ENCODE results near the gene TMX2. TPM values are rescaled to one million over a fixed set of nuclear protein-coding genes. Genes with fewer than 3 reads are reported as not detected.

TMX2 gene
- total and polyA plus RNA-seq, 9 of the 15 experiments (the other 6 are each of a cell fraction or from before 2014, with no cell fraction given), result 176 to 433 (median 227) TPM

DNA sequence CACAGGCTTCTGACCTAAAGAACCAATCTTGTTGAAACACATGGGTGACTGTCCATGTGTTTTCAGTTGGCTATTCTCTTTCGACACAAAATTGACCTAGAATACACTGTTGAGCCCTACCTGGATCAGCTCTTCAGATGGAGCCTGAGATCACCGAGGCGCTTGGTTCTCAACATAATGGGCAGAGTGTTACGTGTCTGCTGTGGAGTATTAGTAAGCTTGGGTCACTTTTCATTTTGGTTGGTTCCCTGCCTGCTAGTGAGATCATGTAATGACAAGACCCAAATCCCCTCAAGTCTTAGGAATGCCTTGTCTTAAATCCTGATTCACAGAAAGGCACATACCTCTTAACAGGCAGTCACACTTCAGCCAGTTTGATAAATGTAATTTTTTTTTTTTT is 9.1 kb upstream of the TMX2 start:
- Histone ChIP-seq H3K27ac (ENCODE audit: extremely low read depth, low read depth, low read length) (no peak overlapping the region), H3K9me3 (replicated peaks; ENCODE audit: control insufficient read depth, insufficient read depth, low read depth, low read length) (no peaks in the 10 kb centered on the region), H3K27me3 (ENCODE audit: control insufficient read depth in 2 of 2, insufficient read depth in 2 of 2, low read length in 2 of 2) (no peaks in the 10 kb centered on the region), H2AFZ (ENCODE audit: low read depth, low read length) (no peak overlapping the region), H3K9ac (ENCODE audit: insufficient read depth in 1 of 2, low read depth in 2 of 2, low read length in 2 of 2) (no peak overlapping the region), H3K4me2 (ENCODE audit: insufficient read depth, low read length) (no peak overlapping the region), H3K79me2 (ENCODE audit: control insufficient read depth, insufficient read depth, low read length) (peaks cover 3% of the 10 kb centered on the region; the same call in 1 of the 3 replicates), H3K36me3 (ENCODE audit: control insufficient read depth, insufficient read depth, low read length) (peaks cover 62% of the 10 kb centered on the region), H3K4me1 (replicated peaks in 1 of 2; ENCODE audit: control insufficient read depth in 2 of 2, insufficient read depth in 2 of 2, low read length in 2 of 2) (no peaks in the 10 kb centered on the region), H3K4me3 (no peak overlapping the region), H3K9me1 (ENCODE audit: control insufficient read depth, insufficient read depth, low read length) (no peaks in the 10 kb centered on the region), H4K20me1 (replicated peaks; ENCODE audit: control insufficient read depth, insufficient read depth, low read length) (no peaks in the 10 kb centered on the region)
- ATAC-seq, result 0 out of 3 replicates have a peak, but pooled peaks have one; percentile 11
- DNase-seq (ENCODE audit: extremely low read depth in 1 of 4, low spot score in 3 of 4), result no peak
- no peak for FAIRE-seq
- in situ Hi-C loops (cut with MboI), result no loop called here
- CTCF ChIA-PET (ENCODE audit: low intra/inter-chr PET ratio), result no interaction called here
- intact Hi-C loops (cut with micrococcal nuclease), result no loop called here
- WGBS (ENCODE audit: insufficient coverage, low coverage, missing lambda C conversion rate), result 85% methylated on average over 4 of the region's 4 CpGs
- POLR2A ChIA-PET, result interaction anchor here (0.6 to 3.2 kb wide), 7 partner anchors 9 to 28 kb away, joined by 3 to 13 read pairs (median 5); partner anchors contain the start of genes MED19 and TMX2
- BruUV-seq (replicated peaks), result no TSS peak
- TF ChIP-seq NR2F6 (CRISPR knock-in tag; IDR thresholded peaks at IDR 0.05), result no peak
- no peak for TF ChIP-seq RCOR1 (IDR thresholded peaks at IDR 0.05; ENCODE audit: borderline replicate concordance in 1 of 2, low read depth in 2 of 2, low read length in 2 of 2)
- no peak for TF ChIP-seq KLF6 (CRISPR knock-in tag; IDR thresholded peaks at IDR 0.05; ENCODE audit: borderline replicate concordance)
- TF ChIP-seq ZNF644 (tag; IDR thresholded peaks at IDR 0.05; ENCODE audit: low read depth), result no peak
- no peak for TF ChIP-seq ZNF583 (CRISPR knock-in tag; IDR thresholded peaks at IDR 0.05)
- TF ChIP-seq MAFG (tag; conservative IDR thresholded peaks at IDR 0.05), result no peak
- TF ChIP-seq ZC3H11A (IDR thresholded peaks at IDR 0.05; ENCODE audit: low read depth, low read length), result no peak
- TF ChIP-seq, protein P1, sequence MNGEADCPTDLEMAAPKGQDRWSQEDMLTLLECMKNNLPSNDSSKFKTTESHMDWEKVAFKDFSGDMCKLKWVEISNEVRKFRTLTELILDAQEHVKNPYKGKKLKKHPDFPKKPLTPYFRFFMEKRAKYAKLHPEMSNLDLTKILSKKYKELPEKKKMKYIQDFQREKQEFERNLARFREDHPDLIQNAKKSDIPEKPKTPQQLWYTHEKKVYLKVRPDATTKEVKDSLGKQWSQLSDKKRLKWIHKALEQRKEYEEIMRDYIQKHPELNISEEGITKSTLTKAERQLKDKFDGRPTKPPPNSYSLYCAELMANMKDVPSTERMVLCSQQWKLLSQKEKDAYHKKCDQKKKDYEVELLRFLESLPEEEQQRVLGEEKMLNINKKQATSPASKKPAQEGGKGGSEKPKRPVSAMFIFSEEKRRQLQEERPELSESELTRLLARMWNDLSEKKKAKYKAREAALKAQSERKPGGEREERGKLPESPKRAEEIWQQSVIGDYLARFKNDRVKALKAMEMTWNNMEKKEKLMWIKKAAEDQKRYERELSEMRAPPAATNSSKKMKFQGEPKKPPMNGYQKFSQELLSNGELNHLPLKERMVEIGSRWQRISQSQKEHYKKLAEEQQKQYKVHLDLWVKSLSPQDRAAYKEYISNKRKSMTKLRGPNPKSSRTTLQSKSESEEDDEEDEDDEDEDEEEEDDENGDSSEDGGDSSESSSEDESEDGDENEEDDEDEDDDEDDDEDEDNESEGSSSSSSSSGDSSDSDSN (IDR thresholded peaks at IDR 0.05; ENCODE audit: borderline replicate concordance in 1 of 2, low read depth in 2 of 2, low read length in 2 of 2), result no peak
- TF ChIP-seq, protein P2, sequence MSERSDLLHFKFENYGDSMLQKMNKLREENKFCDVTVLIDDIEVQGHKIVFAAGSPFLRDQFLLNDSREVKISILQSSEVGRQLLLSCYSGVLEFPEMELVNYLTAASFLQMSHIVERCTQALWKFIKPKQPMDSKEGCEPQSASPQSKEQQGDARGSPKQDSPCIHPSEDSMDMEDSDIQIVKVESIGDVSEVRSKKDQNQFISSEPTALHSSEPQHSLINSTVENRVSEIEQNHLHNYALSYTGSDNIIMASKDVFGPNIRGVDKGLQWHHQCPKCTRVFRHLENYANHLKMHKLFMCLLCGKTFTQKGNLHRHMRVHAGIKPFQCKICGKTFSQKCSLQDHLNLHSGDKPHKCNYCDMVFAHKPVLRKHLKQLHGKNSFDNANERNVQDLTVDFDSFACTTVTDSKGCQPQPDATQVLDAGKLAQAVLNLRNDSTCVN (CRISPR knock-in tag; IDR thresholded peaks at IDR 0.05), result no peak
- no peak for TF ChIP-seq ZNF24 (IDR thresholded peaks at IDR 0.05)
- TF ChIP-seq, protein P3, sequence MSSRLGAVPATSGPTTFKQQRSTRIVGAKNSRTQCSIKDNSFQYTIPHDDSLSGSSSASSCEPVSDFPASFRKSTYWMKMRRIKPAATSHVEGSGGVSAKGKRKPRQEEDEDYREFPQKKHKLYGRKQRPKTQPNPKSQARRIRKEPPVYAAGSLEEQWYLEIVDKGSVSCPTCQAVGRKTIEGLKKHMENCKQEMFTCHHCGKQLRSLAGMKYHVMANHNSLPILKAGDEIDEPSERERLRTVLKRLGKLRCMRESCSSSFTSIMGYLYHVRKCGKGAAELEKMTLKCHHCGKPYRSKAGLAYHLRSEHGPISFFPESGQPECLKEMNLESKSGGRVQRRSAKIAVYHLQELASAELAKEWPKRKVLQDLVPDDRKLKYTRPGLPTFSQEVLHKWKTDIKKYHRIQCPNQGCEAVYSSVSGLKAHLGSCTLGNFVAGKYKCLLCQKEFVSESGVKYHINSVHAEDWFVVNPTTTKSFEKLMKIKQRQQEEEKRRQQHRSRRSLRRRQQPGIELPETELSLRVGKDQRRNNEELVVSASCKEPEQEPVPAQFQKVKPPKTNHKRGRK (tag; IDR thresholded peaks at IDR 0.05), result no peak
- TF ChIP-seq ZNF696 (CRISPR knock-in tag; conservative IDR thresholded peaks at IDR 0.05), result no peak
- TF ChIP-seq ZFX (CRISPR knock-in tag; IDR thresholded peaks at IDR 0.05), result no peak
- TF ChIP-seq ZBTB1 (CRISPR knock-in tag; IDR thresholded peaks at IDR 0.05; ENCODE audit: borderline replicate concordance, low read depth), result no peak
